HG03175 (cell line): ENCODE data around the gene CYP4Z1.
"Not testable (repeated sequence)": the region's sequence is repeated elsewhere in the genome, so short reads cannot be mapped to it uniquely, and the experiment has no call there.

ENCODE experiments used
- ATAC-seq: cut with Tn5 transposase; IDR thresholded peaks from one replicate; pipeline ENCODE4 v1.9.1; 2021; ENCODE audit warnings: mild to moderate bottlenecking, moderate library complexity; ENCODE audit not compliant: unreplicated experiment

CYP4Z1 gene, protein sequence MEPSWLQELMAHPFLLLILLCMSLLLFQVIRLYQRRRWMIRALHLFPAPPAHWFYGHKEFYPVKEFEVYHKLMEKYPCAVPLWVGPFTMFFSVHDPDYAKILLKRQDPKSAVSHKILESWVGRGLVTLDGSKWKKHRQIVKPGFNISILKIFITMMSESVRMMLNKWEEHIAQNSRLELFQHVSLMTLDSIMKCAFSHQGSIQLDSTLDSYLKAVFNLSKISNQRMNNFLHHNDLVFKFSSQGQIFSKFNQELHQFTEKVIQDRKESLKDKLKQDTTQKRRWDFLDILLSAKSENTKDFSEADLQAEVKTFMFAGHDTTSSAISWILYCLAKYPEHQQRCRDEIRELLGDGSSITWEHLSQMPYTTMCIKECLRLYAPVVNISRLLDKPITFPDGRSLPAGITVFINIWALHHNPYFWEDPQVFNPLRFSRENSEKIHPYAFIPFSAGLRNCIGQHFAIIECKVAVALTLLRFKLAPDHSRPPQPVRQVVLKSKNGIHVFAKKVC

DNA sequence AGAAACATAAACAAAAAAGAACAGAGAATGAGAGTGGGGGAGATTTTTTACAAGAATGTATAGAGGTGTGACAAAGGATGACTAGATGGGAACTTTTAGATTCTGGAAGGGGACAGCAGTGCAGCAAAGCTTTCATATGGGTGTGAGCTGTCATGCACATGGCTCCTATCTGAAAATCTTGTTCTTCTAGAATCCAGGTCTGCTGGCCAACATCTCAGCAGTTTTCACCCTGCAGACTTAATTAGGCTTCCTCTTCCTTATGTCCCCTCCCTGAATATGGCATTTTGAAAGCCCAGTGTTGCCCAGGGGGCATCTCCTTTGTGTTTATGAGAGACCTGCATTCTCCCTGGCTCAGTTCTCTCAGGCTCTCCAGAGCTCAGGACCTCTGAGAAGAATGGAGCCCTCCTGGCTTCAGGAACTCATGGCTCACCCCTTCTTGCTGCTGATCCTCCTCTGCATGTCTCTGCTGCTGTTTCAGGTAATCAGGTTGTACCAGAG is at the start of gene CYP4Z1:
Gene CYP4Z1, plus strand, starts transcription at position 135 of the 498 bp plus-strand sequence. Its CDS starts 260 bp downstream, at position 395.
- no peak for ATAC-seq

DNA sequence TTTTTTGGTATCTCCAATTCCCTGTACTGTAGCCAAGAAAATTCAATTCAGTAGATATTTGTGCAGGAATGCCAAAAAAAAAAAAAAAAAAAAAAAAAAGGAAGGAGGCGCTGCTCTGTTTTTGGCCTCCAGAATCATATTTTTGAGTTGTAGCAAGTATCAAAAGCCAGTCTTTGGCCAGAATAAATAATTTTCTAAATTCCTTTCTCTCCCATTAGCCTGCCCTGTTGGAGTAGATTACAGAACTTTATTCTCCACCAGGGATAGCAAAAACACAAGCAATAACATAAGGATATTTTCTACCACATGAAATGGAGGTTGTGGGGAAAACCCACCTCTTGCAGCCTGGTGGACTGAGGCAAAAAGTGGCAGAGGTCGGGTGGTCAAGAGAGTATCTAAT is 46.0 kb upstream of the CYP4Z1 start:
- ATAC-seq: no peak

DNA sequence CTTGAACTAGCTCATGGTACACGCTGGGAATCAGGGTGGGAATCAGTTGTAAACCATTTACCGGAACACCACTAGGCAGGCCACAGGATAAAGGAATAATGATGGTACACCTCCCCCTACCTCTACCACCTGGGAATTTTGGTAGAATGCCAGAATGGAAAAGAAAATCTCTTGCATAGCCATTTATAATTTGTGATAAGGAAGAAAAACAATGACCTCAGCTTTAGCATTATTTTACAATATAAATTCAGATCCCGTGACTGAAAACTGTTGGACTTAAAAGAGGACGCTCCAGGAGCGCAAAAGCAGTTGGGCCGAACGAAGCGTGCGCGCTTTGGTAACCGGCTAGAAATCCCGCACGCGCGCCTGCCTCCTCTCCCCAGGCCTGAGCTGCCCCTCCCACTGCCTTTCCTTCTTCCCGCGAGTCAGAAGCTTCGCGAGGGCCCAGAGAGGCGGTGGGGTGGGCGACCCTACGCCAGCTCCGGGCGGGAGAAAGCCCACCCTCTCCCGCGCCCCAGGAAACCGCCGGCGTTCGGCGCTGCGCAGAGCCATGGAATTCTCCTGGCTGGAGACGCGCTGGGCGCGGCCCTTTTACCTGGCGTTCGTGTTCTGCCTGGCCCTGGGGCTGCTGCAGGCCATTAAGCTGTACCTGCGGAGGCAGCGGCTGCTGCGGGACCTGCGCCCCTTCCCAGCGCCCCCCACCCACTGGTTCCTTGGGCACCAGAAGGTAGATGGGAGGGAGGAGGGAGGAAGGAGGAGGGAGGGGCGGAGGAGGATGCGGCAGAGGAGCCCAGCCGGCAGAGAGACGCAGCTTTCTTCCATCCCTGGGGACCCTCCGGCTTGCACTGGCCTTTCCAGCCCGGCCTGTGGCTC is 43.5 kb upstream of the CYP4Z1 start, which contains the start of gene CYP4X1:
Gene CYP4X1, plus strand, starts transcription at position 402 of the 873 bp plus-strand sequence. Its CDS starts 149 bp downstream, at position 551.
- no peak for ATAC-seq

DNA sequence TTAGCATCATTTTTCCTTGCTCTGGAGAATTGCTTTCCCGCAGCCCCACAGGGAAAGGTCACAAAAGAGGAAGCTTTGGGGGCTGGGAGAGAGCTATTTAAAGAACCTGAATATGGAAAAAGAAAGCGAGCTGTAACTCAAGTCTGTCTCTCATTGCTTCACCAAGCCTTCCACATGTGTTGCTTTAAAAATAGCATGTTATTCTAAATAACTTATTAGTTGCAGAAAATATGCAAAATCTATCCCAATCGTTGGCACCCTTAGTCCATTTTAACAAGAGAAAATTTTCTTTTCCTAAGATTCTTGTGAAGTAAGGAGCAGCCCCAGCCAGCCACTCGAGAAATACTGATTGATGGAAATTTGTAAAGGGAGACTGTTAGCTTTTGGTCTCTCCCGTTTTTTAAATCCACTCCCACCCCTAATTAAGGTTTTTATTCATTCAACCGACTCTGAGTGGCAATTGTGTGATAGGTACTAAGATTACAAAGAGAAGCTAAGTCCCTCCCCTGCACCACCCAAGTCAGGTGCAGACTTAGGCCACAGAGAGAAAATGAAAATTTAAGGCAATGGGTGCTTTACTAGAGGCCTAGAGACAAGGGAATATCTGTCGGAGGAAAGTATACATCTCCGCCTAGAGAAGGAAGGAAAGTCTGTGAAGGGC is 42.8 kb upstream of the CYP4Z1 start:
- ATAC-seq: no peak

DNA sequence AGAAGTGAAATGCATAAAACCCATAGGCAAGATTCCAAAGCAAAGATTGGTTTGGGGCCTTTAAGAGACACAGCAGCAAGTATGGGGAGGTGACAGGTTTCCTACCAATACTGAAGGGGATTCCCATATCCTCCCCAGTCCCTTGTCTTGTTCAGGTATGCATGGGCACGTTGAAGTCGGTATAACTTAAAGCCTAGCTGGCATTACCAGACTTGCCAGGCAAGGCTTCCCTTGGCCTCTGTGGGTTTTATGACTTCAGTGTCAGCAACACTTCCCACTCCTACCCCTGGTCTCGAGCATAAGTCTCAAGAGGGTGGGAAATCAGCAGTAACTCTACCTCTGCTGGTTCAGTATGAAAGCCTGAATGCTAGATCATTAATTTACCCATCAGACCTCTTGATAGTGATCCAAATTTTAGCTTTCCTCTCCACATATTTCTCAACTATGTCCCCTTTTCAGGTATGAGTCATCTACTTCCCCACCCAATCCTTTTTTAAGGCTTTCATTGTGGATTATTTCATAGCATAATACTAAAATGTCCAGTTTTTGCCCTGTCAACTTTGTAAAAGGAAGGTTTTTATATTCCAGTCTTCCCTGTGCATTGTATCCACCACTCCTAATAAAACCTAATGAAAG is 36.7 kb upstream of the CYP4Z1 start:
- ATAC-seq: no peak

DNA sequence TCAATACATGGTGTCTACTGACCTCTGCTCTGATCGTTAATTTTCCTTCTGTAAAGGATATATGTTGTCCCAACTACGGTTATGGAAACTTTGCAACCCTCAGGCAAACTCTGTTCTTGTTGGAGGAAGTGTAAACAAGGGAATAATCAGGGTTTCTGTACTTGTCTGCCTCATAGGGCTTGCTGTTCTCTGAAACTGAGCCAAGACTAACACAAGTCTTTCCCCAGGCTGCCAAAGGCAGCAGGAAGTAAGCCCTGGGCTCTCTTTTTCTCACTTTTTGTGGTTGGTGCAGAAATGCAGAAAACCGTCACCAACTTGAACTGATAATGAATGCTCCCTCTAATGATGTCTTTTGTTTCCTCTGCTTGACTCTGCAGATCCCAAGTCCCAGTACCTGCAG is 36.0 kb upstream of the CYP4Z1 start:
- ATAC-seq: no peak

DNA sequence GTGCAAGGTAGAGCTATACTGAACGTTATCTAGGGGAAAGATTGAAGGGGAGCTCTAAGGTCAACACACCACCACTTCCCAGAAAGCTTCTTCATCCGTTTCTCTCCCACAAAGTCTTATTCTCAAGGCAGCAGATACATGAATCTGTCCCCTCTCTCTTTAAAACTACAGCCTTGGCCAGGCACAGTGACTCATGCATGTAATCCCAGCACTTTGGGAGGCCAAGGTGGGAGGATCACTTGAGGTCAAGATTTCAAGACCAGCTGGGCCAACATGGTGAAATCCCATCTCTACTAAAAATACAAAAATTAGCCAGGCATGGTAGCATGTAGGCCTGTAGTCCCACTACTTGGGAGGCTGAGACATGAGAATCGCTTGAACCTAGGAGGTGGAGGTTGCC is 35.4 kb upstream of the CYP4Z1 start:
- ATAC-seq: no peak

DNA sequence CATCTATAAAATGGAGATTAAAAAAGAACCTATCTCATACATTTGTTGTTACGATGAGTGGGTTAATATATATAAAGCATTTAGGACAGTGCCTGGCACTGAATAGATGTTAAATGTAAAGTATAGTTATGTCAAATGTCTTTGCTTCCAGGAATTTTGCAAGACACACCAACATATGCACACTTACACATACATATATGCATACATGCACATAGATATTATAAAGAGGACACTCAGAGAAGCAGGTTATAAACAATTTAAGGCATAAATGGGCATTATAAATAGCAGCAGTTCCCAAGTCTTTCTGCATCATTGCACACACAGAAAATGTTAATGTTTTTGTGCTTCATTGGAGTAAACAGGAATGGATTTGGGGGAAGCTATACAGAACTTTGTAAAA is 30.3 kb upstream of the CYP4Z1 start:
- ATAC-seq: no peak

DNA sequence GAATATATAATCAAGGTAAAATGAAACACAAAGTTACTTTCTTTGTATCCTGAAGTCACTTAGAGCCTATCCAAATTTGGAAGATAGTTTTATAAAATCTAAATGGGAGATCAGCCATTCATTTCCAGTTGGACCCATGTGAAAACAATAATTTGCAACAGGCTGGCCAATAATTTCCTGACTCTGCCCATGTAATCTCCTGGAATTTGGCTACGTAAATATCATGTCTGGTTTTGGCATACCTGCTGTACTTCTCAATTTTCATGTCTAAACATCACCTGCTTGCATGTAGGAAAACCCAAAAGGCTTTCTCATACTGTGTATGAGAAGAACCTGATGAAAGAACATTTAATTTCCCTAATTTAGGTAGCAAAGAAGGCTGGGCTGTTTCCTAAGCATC is 7.7 kb upstream of the CYP4Z1 start:
- ATAC-seq: no peak

DNA sequence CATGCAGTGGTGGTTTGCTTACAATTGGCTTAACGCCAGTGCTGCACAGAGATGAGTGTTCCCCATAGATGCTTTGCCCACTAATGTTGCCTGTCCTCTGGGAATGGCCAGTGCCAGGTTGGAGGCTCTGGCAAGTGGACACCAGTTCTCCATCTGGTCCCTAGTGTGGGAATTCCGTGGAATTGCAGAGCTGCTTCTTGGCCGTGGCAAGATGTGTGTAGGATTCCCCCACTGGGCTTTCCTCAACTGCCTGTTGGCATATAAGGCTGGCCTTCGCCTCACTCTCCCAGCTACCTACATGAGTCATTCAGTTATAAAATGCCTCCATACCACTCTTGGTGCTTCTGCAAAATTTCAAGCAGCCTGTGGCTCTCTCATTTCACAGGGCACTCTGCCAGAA is 2.0 kb downstream of the CYP4Z1 start:
- not testable (repeated sequence) for ATAC-seq

DNA sequence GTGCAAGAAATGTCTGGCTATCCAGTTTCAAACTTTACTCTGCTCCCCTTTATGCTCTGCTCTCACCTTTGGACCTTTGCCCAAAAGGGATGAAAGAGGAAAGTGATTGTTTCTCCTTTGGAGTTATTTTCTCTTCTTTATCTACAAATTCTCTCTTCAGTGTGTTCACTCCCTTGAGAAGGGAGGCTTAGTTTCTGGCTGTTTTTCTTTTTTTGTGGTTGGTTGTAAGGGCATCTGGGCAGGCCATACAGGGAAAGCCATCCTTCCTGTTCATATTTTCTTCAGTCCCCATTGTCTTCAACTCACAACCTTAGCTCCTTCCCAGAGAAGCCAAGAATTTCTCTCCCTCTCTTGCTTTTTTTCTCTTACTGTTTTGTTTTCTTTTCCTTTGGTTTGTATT is 2.5 kb downstream of the CYP4Z1 start:
- ATAC-seq: not testable (repeated sequence)

DNA sequence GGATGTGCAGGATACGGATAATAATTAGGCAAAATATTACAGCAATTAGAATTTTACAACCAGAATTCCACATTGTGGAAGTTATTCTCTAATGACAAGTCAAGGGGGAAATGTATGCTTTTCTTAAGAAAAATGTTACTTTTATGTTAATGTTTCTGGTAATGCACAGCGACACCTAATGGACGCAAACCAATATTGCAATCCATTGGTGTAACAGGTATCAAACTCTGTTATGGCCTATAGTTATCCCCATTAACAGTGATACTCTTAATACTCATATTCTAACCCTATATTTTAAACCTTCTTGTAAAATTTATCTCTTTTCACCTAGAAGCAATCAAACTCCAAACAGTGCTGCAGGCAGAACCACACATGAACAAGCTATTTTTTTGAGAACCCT is 22.3 kb downstream of the CYP4Z1 start:
- not testable (repeated sequence) for ATAC-seq

DNA sequence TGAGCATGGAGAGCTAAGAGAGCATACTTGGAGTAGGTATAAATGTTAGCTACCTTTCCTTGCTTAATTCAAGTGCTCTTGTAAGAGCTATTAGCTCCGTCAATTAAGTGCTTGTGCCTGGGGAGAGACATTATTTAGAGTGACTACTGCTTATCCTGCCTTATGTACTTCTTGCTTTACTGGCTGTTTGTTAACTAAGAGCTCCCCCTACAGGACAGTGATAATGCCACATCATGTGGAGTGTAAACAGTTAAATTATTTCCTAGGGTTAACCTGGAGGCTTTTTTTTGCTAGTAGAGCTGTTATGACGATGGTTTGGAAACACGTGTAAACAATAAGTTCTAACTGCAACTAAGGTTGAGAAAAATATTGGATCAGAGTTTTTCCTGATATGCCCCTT is 24.4 kb downstream of the CYP4Z1 start:
- not testable (repeated sequence) for ATAC-seq

DNA sequence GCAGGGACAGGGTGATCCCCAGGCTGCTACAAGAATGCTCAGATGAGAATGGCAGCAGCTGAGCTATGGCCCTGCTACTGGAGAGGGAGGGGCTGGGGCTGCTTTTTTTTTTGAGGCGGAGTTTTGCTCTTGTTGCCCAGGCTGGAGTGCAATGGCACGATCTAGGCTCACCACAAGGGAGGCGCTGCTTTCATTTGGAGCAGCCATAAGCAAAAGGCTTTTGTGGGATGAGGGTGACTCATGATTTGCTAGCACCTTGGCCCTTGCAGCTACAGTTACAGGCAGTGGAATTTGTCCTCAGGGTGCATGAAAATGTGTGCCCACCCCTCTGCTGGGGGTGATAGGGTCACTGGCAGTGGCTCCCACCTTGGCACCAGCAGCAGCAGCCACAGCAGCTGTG is 37.8 kb downstream of the CYP4Z1 start:
- ATAC-seq: no peak

DNA sequence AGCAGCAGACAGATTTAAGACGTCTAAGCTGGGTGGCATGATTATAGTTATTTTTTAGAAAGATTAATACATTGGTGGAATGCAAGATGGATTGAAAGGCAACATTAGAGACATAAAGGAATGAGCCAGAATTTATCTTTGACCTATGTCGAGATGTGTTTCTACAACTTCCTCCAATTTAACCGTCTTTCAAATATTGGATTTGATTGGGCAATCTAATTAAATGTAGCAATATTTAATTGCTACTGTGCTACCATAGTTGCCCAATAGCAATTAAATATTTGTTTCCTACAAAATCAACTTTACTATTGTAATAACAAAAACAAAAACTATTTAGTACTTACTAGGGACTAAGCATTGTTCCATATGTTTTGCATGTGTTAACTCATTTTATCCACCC is 39.8 kb downstream of the CYP4Z1 start:
- ATAC-seq: no peak

DNA sequence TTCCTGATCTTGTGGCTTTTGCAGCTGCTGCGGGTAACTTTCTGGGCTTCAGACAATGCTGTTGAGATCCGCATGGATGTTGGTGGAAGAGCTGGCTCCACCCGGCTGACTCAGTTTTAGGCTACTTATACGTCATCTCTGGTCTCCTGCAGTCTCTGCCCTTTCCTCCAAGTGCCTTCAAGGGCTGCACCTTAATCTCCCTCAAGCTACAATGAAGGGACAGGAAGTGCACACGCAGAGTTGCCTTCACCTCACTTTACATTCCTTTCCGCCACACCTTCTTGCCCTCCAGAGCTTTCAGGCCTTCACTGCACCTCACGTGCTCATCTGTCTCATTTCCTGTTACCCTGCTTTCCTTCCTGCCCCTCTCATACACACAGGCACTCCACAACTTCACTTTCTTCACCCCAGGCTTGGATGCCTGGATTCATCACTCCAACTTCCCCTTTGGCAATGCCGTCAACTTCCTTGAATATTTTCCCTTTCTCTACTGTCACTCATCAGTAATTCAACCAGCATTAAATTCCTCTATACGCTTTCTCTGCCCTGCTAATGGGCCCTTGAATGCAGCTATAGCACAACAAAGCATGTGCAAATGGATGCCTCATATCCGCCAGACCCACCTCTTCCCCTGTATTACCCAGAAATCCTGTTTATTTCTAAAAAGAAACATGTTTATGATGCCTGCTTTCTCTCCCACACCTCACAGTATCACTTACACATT is 41.0 kb downstream of the CYP4Z1 start:
- ATAC-seq: not testable (repeated sequence)

DNA sequence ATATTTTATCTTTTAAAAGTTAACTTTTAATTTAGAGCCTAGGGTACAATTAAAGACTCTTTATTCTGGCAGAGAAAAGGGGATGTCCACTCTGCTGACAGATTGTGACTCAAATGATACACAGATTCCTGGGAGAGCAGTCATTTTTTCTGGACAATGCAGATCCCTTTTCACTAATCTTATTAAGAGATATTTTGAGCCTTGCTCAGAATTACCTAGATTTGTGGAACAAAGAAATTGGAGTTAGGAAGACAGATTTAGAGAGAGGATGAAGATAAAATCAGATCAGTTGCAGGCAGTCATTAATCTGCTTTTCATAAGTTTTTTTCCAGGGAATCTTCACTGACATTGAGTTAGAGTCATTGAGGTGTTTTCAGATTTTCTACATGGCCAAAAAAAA is 42.5 kb downstream of the CYP4Z1 start:
- ATAC-seq: not testable (repeated sequence)

DNA sequence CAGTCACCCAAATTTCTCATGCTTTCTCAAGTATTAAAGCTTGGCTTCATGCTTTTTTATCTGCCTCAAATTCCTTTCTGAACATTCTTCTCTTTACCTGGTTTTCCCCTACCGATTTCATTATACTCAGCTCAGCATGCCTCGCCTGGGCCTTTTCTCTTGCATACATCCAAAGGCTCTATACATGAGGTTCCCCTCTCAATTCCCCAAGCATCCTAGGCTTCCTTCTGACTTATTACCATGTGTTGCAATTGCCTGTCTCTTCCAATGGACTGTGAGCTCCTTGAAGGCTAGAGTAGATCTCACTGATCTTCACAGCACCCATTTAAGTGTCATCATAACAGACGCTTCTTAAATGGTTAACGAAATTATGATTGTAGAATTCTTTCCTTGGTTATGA is 46.1 kb downstream of the CYP4Z1 start:
- ATAC-seq: no peak

DNA sequence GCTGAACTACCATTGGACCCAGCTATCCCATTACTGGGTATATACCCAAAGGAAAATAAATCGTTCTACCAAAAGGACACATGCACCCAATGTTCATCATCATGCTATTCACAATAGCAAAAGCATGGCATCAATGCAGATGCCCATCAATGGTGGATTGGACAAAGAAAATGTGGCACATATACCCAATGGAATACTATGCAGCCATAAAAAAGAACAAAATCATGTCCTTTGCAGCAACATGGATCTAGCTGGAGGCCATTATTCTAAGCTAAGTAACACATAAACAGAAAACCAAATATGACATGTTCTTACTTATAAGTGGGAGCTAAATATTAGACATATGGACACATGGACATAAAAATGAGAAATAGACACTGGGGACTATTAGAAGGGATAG is 54.0 kb downstream of the CYP4Z1 start:
- ATAC-seq: not testable (repeated sequence)

DNA sequence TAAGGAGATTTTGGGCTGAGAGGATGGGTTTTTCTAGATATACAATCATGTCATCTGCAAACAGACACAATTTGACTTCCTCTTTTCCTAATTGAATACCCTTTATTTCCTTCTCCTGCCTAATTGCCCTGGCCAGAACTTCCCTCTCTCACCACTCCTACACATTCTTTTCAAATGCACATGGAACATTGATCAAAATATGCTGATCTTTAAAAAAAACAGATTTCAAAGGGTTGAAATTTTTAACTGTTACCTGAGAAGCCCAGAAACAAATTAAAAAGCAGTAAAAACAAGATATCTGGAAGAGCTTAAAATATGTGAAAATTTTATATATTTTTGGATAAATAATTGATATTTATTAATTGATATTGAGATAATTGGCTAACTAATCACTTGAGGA is 57.8 kb downstream of the CYP4Z1 start:
- not testable (repeated sequence) for ATAC-seq
